ENCODE results near the gene GSTCD. TPM values are rescaled to one million over a fixed set of nuclear protein-coding genes. Genes with fewer than 3 reads are reported as not detected.

The GSTCD gene
- total and polyA plus RNA-seq, 4 donors = 9.9 to 25.0 (median 15.1) TPM

- DNase-seq (ENCODE audit: low read depth in 4 of 6, low spot score in 6 of 6) = peak in 2 of 6 donors; percentile 63 to 70
- no peaks in the 10 kb centered on the region for H3K9me3 ChIP-seq (ENCODE audit: control insufficient read depth, insufficient read depth, low read length)
- WGBS (ENCODE audit: insufficient coverage) = under 1% methylated on average over 82 of the region's 84 CpGs
- H3K4me3 ChIP-seq (ENCODE audit: low read depth, low read length) = peak overlapping the region; percentile 58
- H3K36me3 ChIP-seq (ENCODE audit: control insufficient read depth, insufficient read depth, low read length) = no peaks in the 10 kb centered on the region
- H3K4me1 ChIP-seq (ENCODE audit: control insufficient read depth, insufficient read depth, low read length) = peaks cover 16% of the 10 kb centered on the region
- H3K27ac ChIP-seq (ENCODE audit: low read depth, low read length) = no peak overlapping the region
- peaks cover 52% of the 10 kb centered on the region for H3K27me3 ChIP-seq (ENCODE audit: control insufficient read depth, insufficient read depth, low read length)
Measured at GRCh38 chr4:105895583-105896460, 187.2 kb downstream of the GSTCD start.

- peaks cover 16% of the 10 kb centered on the region for H3K4me1 ChIP-seq (ENCODE audit: control insufficient read depth, insufficient read depth, low read length)
- peak in 1 of 6 donors; percentile 43 for DNase-seq (ENCODE audit: low read depth in 4 of 6, low spot score in 6 of 6)
- peaks cover 52% of the 10 kb centered on the region for H3K27me3 ChIP-seq (ENCODE audit: control insufficient read depth, insufficient read depth, low read length)
- no peak overlapping the region for H3K27ac ChIP-seq (ENCODE audit: low read depth, low read length)
- peak overlapping the region; percentile 58 for H3K4me3 ChIP-seq (ENCODE audit: low read depth, low read length)
- no peaks in the 10 kb centered on the region for H3K9me3 ChIP-seq (ENCODE audit: control insufficient read depth, insufficient read depth, low read length)
- WGBS (ENCODE audit: insufficient coverage) = 2% methylated on average over 14 of the region's 22 CpGs
- no peaks in the 10 kb centered on the region for H3K36me3 ChIP-seq (ENCODE audit: control insufficient read depth, insufficient read depth, low read length)
Measured at GRCh38 chr4:105896461-105896942, 187.9 kb downstream of the GSTCD start.

Other genes starting within 250 kb of the GSTCD start
- gene PPA2, start 234.7 kb upstream of the GSTCD start, total RNA-seq = 100 to 1,000 TPM in 1 of 2 donors, 10 to 100 TPM in 1; 88.5 to 113 TPM
- 10 to 100 TPM; 69.3 to 76.8 TPM for gene PPA2, start 234.7 kb upstream of the GSTCD start, polyA plus RNA-seq (ENCODE audit: insufficient read length in 2 of 2)
- under 1 TPM in 1 of 2 donors, not detected in 1; 0.11 TPM for gene ARHGEF38, start 156.2 kb upstream of the GSTCD start, total RNA-seq
- 1 to 10 TPM in 1 of 2 donors, under 1 TPM in 1; 0.40 to 1.3 TPM for gene ARHGEF38, start 156.2 kb upstream of the GSTCD start, polyA plus RNA-seq (ENCODE audit: insufficient read length in 2 of 2)
- 10 to 100 TPM; 21.2 to 24.5 TPM for gene INTS12, start 95 bp upstream of the GSTCD start, total RNA-seq
- 10 to 100 TPM; 30.9 to 31.3 TPM for gene INTS12, start 95 bp upstream of the GSTCD start, polyA plus RNA-seq (ENCODE audit: insufficient read length in 2 of 2)
- gene NPNT, start 186.7 kb downstream of the GSTCD start, total RNA-seq = 10 to 100 TPM; 26.1 to 95.3 TPM
- 10 to 100 TPM in 1 of 2 donors, 1 to 10 TPM in 1; 9.6 to 20.0 TPM for gene NPNT, start 186.7 kb downstream of the GSTCD start, polyA plus RNA-seq (ENCODE audit: insufficient read length in 2 of 2)

Measured in spinal cord (tissue), 10 donors.